Measurements from ENCODE around the gene DNASE1L3.

DNA sequence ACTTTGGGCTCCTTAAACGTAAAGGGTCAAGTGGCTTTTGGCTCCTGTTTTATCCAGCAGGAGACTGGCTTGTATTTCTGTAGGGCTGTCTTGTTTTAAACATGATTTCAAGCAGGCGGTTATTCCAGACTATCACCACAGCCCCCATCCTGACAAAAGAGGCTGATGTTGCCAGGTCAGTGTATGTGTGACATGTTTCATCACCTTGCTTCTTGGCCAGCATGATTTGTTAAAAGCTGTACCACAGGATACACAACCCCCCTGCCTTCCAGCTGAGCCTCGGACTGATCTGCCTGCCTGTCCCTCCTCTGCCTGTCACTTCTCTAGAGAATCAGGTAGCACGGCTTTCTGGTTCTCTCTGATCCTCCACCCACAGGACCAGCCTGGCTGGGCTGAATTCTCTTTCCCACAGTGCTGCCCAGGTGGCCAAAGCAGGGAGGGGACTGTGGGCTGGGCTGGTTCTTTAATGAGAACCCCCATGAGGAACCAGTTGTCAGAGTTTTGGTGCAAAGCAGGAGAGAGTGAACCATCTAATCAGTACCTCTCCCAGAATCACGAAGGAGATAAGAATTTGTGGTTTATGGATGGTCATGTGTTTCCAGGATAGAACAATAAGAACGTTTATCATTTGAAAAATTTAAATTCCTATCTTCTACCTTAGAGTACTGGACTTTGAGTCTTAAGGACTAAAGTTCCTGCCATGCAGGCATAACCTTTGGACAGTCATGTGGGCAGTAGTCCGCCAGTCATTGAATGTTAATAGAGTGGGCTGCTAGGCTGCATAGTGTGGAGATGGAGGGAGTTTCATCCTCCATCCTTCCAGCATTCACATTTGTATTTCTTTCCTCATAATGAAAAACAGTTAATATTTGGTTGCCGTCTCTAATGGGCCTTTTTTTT lies 35.6 kb upstream of the DNASE1L3 start:
- no peak for TF ChIP-seq EZH2phosphoT487 (IDR thresholded peaks at IDR 0.05; ENCODE audit: insufficient read depth, low read depth)
- TF ChIP-seq EZH2 (IDR thresholded peaks at IDR 0.05; ENCODE audit: insufficient read depth, poor library complexity, severe bottlenecking) = no peak
